Gastrocnemius medialis (tissue), 4 donors: ENCODE results near the gene PRR5L.

Source experiments
- POLR2A ChIP-seq, 2 donors: fragments of 450-650 bp; IDR thresholded peaks; one replicate each; pipeline ENCODE4 v1.6.1; 2017; ENCODE audit warnings: antibody characterized with exemption in 2 of 2, mild to moderate bottlenecking in 2 of 2, moderate library complexity in 2 of 2
- TF ChIP-seq, protein P1 (sequence below), 5 experiments: fragments of 450-650 bp in 3 of 5; fragments of 200-600 bp in 2 of 5; sonication (generic) in 2 of 5; IDR thresholded peaks in 4 of 5; conservative IDR thresholded peaks in 1 of 5; 1 replicate in 4 of 5; 2 replicates in 1 of 5; pipeline ENCODE4 v1.5.1; 2016 to 2019; ENCODE audit warnings: antibody characterized with exemption in 5 of 5, mild to moderate bottlenecking in 3 of 5, moderate library complexity in 3 of 5

GRCh38 chr11:36333468-36333867 lies 37.4 kb downstream of the PRR5L start:
- TF ChIP-seq, protein P1, sequence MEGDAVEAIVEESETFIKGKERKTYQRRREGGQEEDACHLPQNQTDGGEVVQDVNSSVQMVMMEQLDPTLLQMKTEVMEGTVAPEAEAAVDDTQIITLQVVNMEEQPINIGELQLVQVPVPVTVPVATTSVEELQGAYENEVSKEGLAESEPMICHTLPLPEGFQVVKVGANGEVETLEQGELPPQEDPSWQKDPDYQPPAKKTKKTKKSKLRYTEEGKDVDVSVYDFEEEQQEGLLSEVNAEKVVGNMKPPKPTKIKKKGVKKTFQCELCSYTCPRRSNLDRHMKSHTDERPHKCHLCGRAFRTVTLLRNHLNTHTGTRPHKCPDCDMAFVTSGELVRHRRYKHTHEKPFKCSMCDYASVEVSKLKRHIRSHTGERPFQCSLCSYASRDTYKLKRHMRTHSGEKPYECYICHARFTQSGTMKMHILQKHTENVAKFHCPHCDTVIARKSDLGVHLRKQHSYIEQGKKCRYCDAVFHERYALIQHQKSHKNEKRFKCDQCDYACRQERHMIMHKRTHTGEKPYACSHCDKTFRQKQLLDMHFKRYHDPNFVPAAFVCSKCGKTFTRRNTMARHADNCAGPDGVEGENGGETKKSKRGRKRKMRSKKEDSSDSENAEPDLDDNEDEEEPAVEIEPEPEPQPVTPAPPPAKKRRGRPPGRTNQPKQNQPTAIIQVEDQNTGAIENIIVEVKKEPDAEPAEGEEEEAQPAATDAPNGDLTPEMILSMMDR (IDR thresholded peaks at IDR 0.05 in 4 of 5, conservative IDR thresholded peaks at IDR 0.05 in 1 of 5) = no peak
- no peak for TF ChIP-seq POLR2A (IDR thresholded peaks at IDR 0.05)
